Subcutaneous abdominal adipose tissue (tissue), 5 donors: Measurements from ENCODE around the gene CNTNAP2.
"Not testable (repeated sequence)": the region's sequence is repeated elsewhere in the genome, so short reads cannot be mapped to it uniquely, and the experiment has no call there.

Experiments used
- H3K27ac ChIP-seq: one replicate; pipeline ENCODE4 v1.7.0; 2013; ENCODE audit warnings: low read depth, mild to moderate bottlenecking, inconsistent platforms, low read length, moderate library complexity
- H3K27me3 ChIP-seq, 5 donors: one replicate each; pipeline ENCODE4 v1.7.0; 2013; ENCODE audit warnings: low read length in 5 of 5, inconsistent platforms in 1 of 5; ENCODE audit not compliant: control insufficient read depth in 5 of 5, insufficient read depth in 4 of 5
- H3K36me3 ChIP-seq, 5 donors: one replicate each; pipeline ENCODE4 v1.7.0; 2013; ENCODE audit warnings: low read length in 5 of 5; ENCODE audit not compliant: control insufficient read depth in 5 of 5, insufficient read depth in 5 of 5
- H3K4me1 ChIP-seq, 5 donors: one replicate each; pipeline ENCODE4 v1.7.0; 2013; ENCODE audit warnings: low read length in 5 of 5, mild to moderate bottlenecking in 3 of 5, moderate library complexity in 1 of 5; ENCODE audit not compliant: control insufficient read depth in 5 of 5, insufficient read depth in 5 of 5
- H3K4me3 ChIP-seq, 5 donors: one replicate each; pipeline ENCODE4 v1.7.0; 2013; ENCODE audit warnings: low read length in 5 of 5, low read depth in 1 of 5
- H3K9ac ChIP-seq, 5 donors: one replicate each; pipeline ENCODE4 v1.7.0; 2013; ENCODE audit warnings: low read length in 5 of 5, mild to moderate bottlenecking in 4 of 5, moderate library complexity in 3 of 5
- H3K9me3 ChIP-seq, 5 donors: one replicate each; pipeline ENCODE4 v1.7.0; 2013; ENCODE audit warnings: low read length in 5 of 5; ENCODE audit not compliant: control insufficient read depth in 5 of 5
- donor health status: healthy.
- donor health status: healthy.
- donor health status: healthy.
- donor health status: healthy.
- donor health status: healthy.

CNTNAP2 gene

GRCh38 chr7:147579148-147579547, 1462.5 kb downstream of the CNTNAP2 start:
- Histone ChIP-seq H3K36me3 (no peaks in the 10 kb centered on the region), H3K9me3 (no peaks in the 10 kb centered on the region), H3K4me3 (no peak overlapping the region), H3K27ac (no peak overlapping the region), H3K9ac (no peak overlapping the region), H3K27me3 (no peaks in the 10 kb centered on the region), H3K4me1 (no peaks in the 10 kb centered on the region)

DNA sequence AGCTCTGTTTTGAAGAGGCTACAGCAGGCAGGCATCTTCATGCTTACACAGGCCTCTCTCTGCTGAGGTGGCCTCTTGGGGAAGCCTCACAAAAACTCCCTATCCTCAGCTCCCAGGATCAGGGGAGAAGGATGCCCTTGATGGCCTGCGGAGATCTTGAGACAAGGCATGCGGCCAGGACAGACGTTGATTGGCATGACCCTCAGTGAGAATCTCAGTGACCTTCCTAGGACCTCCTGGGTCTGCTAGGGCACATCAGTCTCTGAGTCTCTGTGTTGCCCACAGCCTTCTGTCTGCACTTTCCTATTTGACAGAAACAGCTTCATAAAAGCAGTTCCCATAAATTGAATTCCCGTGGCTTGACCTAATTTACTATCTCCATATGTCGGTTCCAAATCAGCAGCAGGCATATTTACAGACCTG, 1468.2 kb downstream of the CNTNAP2 start:
- no peaks in the 10 kb centered on the region for H3K27me3 ChIP-seq
- no peak overlapping the region for H3K27ac ChIP-seq
- no peaks in the 10 kb centered on the region for H3K4me1 ChIP-seq
- H3K4me3 ChIP-seq, result no peak overlapping the region
- H3K9ac ChIP-seq, result no peak overlapping the region
- H3K36me3 ChIP-seq, result no peaks in the 10 kb centered on the region
- H3K9me3 ChIP-seq, result no peaks in the 10 kb centered on the region

- Histone ChIP-seq H3K27me3 (no peaks in the 10 kb centered on the region), H3K9ac (no peak overlapping the region), H3K36me3 (no peaks in the 10 kb centered on the region), H3K4me3 (no peak overlapping the region), H3K9me3 (no peaks in the 10 kb centered on the region), H3K4me1 (no peaks in the 10 kb centered on the region), H3K27ac (no peak overlapping the region)
Measured at GRCh38 chr7:147586110-147586509, 1469.5 kb downstream of the CNTNAP2 start.

GRCh38 chr7:147586526-147586925, 1469.9 kb downstream of the CNTNAP2 start:
- Histone ChIP-seq H3K9me3 (no peaks in the 10 kb centered on the region), H3K4me1 (no peaks in the 10 kb centered on the region), H3K4me3 (no peak overlapping the region), H3K9ac (no peak overlapping the region), H3K27me3 (no peaks in the 10 kb centered on the region), H3K36me3 (no peaks in the 10 kb centered on the region), H3K27ac (no peak overlapping the region)

DNA sequence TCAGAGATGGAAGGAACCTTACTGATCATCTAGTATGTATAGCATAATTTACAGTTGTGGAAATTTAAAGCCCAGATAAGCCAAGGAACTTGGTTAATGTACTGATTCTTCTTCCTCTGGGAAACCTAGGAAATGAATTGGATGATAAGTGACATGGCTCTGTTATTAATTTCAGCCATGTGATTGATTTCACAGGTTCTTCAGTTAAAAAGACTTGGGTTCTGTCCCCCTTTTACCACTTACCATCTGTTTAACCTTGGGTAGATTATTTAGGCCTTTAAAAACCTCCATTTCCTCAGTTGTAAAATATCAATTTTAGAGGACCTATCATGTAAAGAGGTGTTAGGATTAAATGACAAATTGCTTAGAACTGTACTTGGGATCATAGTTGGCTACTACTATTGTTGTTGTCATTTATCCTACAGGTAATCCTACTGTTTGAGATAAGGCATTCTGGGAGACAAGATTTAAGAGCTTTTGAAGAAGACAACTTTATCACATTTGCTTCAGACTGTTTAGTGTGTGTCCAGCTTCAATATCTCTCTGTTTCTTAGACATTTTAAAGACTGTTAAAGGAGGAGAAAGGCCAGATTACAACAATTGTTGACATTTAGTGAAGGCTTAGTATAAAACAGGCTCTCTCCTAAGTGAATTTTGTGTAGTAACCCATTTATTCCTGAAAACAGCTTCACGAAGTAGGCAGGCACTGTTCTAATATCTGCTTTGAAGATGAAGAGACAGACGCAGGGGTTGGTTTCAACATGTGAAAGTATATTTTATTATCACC, 1476.9 kb downstream of the CNTNAP2 start:
- no peaks in the 10 kb centered on the region for H3K27me3 ChIP-seq
- H3K4me1 ChIP-seq, result no peaks in the 10 kb centered on the region
- no peak overlapping the region for H3K4me3 ChIP-seq
- peaks cover 0 to 3% (median 0%) of the 10 kb centered on the region in 5 donors for H3K9me3 ChIP-seq
- no peaks in the 10 kb centered on the region for H3K36me3 ChIP-seq
- H3K9ac ChIP-seq, result no peak overlapping the region
- H3K27ac ChIP-seq, result no peak overlapping the region

DNA sequence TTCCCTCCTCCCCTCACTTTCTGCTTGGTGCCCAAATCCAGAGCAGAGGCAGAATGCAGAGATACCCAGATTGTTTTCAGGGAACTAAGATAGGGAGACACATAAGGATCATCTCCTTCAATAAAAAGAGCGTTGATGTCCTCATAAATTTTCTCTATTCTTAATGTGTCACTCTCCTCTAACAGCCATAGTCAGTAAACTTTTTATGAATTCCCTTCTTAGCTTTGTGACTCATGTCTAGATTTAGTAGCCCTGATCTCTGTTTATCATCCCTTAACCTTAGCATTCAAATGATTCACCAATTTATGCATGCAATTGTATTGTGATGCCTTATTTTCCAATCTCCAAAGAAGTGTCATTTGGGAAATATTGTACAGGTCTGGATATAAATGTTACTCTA, 1478.4 kb downstream of the CNTNAP2 start:
- H3K36me3 ChIP-seq, result no peaks in the 10 kb centered on the region
- H3K27ac ChIP-seq, result no peak overlapping the region
- peaks cover 0 to 7% (median 0%) of the 10 kb centered on the region in 5 donors for H3K9me3 ChIP-seq
- H3K9ac ChIP-seq, result no peak overlapping the region
- no peaks in the 10 kb centered on the region for H3K27me3 ChIP-seq
- H3K4me1 ChIP-seq, result no peaks in the 10 kb centered on the region
- H3K4me3 ChIP-seq, result no peak overlapping the region

DNA sequence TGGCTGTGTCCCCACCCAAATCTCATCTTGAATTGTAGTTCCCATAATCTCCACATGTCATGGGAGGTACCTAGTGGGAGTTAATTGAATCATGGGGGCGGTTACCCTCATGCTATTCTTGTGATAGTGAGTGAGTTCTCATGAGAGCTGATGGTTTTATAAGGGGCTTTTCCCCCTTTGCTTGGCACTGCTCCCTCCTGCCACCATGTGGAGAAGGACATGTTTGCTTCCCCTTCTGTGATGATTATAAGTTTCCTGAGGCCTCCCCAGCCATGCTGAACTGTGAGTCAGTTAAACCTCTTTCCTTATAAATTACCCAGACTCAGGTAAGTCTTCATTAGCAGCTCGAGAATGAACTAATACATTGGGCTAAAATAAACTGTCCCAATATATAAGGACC, 1482.1 kb downstream of the CNTNAP2 start:
- not testable (repeated sequence) for H3K9ac ChIP-seq, H3K4me1 ChIP-seq, H3K27me3 ChIP-seq, H3K36me3 ChIP-seq, H3K9me3 ChIP-seq, H3K4me3 ChIP-seq, H3K27ac ChIP-seq

GRCh38 chr7:147605323-147605722, 1488.7 kb downstream of the CNTNAP2 start:
- no peak overlapping the region for H3K9ac ChIP-seq
- H3K4me3 ChIP-seq, result no peak overlapping the region
- no peak overlapping the region for H3K27ac ChIP-seq
- H3K27me3 ChIP-seq, result no peaks in the 10 kb centered on the region
- peaks cover 0 to 3% (median 0%) of the 10 kb centered on the region in 5 donors for H3K9me3 ChIP-seq
- no peaks in the 10 kb centered on the region for H3K4me1 ChIP-seq
- no peaks in the 10 kb centered on the region for H3K36me3 ChIP-seq

DNA sequence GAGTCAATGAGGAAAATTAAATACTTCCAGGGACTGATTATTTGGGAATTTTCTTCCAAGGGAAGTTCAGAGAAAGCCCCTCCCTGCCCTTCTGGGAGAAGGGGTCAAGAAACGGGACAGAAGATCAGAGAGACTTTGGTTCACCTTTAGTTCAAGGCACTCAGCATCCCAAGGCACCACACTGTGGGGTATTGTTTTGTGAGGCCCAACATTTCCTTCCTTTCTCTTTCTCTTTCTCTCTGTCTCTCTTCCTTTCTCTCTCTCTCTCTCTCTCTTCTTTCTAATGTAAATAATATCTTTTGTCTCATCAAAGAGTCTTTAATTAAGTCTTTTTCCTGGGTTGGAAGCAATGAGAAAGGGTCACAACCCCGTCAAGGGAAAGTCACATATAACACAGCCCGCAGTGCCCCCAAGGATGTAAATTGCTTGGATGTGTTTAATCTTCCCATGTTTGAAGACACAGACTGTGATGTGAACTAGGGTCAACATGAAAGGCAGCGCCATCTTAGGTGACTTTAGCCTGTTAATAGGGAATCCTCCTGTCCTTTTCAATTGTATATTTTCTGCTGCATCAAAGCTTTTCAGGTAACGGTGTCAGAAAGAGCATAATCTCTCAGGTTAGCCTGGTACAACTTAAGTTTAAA, 1490.7 kb downstream of the CNTNAP2 start:
- Histone ChIP-seq H3K36me3 (no peaks in the 10 kb centered on the region), H3K27ac (no peak overlapping the region), H3K9ac (no peak overlapping the region), H3K4me3 (no peak overlapping the region), H3K27me3 (no peaks in the 10 kb centered on the region), H3K4me1 (no peaks in the 10 kb centered on the region), H3K9me3 (peaks cover 0 to 3% (median 0%) of the 10 kb centered on the region in 5 donors)

GRCh38 chr7:147611431-147611830, 1494.8 kb downstream of the CNTNAP2 start:
- Histone ChIP-seq H3K4me1 (no peaks in the 10 kb centered on the region), H3K9me3 (no peaks in the 10 kb centered on the region), H3K9ac (no peak overlapping the region), H3K27ac (no peak overlapping the region), H3K36me3 (no peaks in the 10 kb centered on the region), H3K4me3 (no peak overlapping the region), H3K27me3 (no peaks in the 10 kb centered on the region)
